ENCODE results near the gene ATG14.

DNA sequence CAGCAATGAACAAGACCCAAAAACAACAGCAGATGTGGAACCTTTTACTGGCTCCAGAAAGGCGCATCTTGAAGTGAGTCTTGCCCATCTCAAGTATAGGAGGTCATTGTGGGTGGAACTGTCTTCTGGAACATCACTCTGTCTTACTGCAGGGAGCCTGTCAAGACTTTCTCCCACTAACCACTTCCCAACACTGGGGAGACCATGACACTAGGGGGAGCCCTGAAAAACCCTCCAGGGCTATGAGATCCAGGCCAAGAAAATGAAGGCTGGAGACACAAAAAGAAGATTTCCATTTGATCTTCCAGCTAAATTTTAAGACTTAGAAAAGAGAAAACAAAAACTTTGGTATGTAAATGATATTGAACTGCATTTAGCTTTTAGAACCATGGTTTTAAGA, 13.5 kb upstream of the ATG14 start:
- TF ChIP-seq POLR2A (IDR thresholded peaks at IDR 0.05): no peak
- TF ChIP-seq, protein P1, sequence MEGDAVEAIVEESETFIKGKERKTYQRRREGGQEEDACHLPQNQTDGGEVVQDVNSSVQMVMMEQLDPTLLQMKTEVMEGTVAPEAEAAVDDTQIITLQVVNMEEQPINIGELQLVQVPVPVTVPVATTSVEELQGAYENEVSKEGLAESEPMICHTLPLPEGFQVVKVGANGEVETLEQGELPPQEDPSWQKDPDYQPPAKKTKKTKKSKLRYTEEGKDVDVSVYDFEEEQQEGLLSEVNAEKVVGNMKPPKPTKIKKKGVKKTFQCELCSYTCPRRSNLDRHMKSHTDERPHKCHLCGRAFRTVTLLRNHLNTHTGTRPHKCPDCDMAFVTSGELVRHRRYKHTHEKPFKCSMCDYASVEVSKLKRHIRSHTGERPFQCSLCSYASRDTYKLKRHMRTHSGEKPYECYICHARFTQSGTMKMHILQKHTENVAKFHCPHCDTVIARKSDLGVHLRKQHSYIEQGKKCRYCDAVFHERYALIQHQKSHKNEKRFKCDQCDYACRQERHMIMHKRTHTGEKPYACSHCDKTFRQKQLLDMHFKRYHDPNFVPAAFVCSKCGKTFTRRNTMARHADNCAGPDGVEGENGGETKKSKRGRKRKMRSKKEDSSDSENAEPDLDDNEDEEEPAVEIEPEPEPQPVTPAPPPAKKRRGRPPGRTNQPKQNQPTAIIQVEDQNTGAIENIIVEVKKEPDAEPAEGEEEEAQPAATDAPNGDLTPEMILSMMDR (IDR thresholded peaks at IDR 0.05): no peak
